Activated CD4-positive, alpha-beta memory T cell treated with anti-CD3 and anti-CD28 coated beads for 36 hours (primary cell): ENCODE measurements around the gene IRF8. TPM values are rescaled to one million over a fixed set of nuclear protein-coding genes. Genes with fewer than 3 reads are reported as not detected.
A peak's percentile ranks its signal among the peaks of the same experiment; 100 is the strongest.

ENCODE experiments used
- CTCF ChIA-PET: fragments of 350-600 bp; sonication (Branson Sonifier 250); formaldehyde crosslinking; loops from one replicate; lab custom pipeline; 2021; ENCODE audit warnings: antibody characterized with exemption, inconsistent platforms; lab: Charles Lee
- POLR2A ChIA-PET: fragments of 350-600 bp; sonication (Branson Sonifier 250); formaldehyde crosslinking; loops from one replicate; lab custom pipeline; 2021; ENCODE audit warnings: antibody characterized with exemption; lab: Charles Lee
- DNase-seq: peaks from one replicate; pipeline ENCODE4 v3.0.0-alpha.2; 2020
- H3K27ac Mint-ChIP-seq: one replicate; pipeline ENCODE4 v1.8.0; 2021; ENCODE audit warnings: mixed read lengths
- H3K27me3 Mint-ChIP-seq: one replicate; pipeline ENCODE4 v1.8.0; 2021; ENCODE audit warnings: mixed read lengths
- H3K36me3 Mint-ChIP-seq: one replicate; pipeline ENCODE4 v1.8.0; 2021; ENCODE audit warnings: mixed read lengths
- H3K4me1 Mint-ChIP-seq: one replicate; pipeline ENCODE4 v1.8.0; 2021; ENCODE audit warnings: low read depth, mixed read lengths
- H3K4me3 Mint-ChIP-seq: one replicate; pipeline ENCODE4 v1.8.0; 2021; ENCODE audit warnings: mild to moderate bottlenecking, mixed read lengths
- H3K9me3 Mint-ChIP-seq: one replicate; pipeline ENCODE4 v1.8.0; 2021; ENCODE audit warnings: mixed read lengths
- intact Hi-C: fragments of 100-400 bp; cut with micrococcal nuclease; formaldehyde crosslinking; loops from one replicate; pipeline ENCODE4 v1.15.1; 2023
- total RNA-seq, 2 experiments: library from RNA; stranded (reverse); gene quantifications; one replicate each; pipeline ENCODE4 v1.2.3, GENCODE V29; 2021

The IRF8 gene
- total RNA-seq, 2 experiments from 2014 or later = 41.7 to 43.1 TPM

DNA sequence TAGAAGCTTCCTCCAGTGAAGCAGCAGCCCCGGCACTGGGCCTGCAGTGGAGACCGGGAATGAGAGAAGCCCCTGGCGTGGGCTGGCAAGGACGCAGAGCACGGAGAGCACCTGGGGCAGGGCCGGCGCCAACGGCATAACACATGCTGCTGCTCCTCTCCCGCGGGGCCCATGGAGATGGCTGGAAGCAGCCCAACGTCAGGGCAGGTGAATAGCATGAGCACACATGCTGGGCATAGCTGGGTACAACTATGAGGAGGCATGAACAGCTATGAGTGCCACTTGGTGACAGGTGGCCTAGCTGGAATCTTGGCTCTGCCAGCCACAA is 46.4 kb downstream of the IRF8 start:
- Mint-ChIP-seq H3K36me3 (no peaks in the 10 kb centered on the region), H3K9me3 (no peaks in the 10 kb centered on the region), H3K4me3 (no peak overlapping the region), H3K4me1 (peaks cover 49% of the 10 kb centered on the region), H3K27me3 (peaks cover 27% of the 10 kb centered on the region), H3K27ac (no peak overlapping the region)
- ChIA-PET CTCF (interaction anchor here (0.9 to 2.1 kb wide), 2 partner anchors 42 to 125 kb away, joined by 3 to 10 read pairs; no protein-coding TSS in a partner anchor), POLR2A (interaction anchor here (1.7 to 2.0 kb wide), 2 partner anchors 9 to 10 kb away, joined by 7 read pairs; no protein-coding TSS in a partner anchor)
- no peak for DNase-seq
- intact Hi-C loops = no loop called here

- Mint-ChIP-seq H3K9me3 (no peaks in the 10 kb centered on the region), H3K36me3 (no peaks in the 10 kb centered on the region), H3K4me1 (peaks cover 49% of the 10 kb centered on the region), H3K4me3 (no peak overlapping the region), H3K27ac (no peak overlapping the region), H3K27me3 (peaks cover 32% of the 10 kb centered on the region)
- intact Hi-C loops = loop anchor here (1.0 to 2.0 kb wide), 4 partner anchors 10 to 66 kb away; no protein-coding TSS in a partner anchor
- ChIA-PET POLR2A (interaction anchor here (1.7 kb wide), 1 partner anchor 11 kb away, joined by 7 read pairs; no protein-coding TSS in a partner anchor), CTCF (interaction anchor here (0.9 kb wide), 1 partner anchor 40 kb away, joined by 3 read pairs; no protein-coding TSS in a partner anchor)
- no peak for DNase-seq
These were observed 47.7 kb downstream of the IRF8 start for GRCh38 chr16:85946541-85947124.

DNA sequence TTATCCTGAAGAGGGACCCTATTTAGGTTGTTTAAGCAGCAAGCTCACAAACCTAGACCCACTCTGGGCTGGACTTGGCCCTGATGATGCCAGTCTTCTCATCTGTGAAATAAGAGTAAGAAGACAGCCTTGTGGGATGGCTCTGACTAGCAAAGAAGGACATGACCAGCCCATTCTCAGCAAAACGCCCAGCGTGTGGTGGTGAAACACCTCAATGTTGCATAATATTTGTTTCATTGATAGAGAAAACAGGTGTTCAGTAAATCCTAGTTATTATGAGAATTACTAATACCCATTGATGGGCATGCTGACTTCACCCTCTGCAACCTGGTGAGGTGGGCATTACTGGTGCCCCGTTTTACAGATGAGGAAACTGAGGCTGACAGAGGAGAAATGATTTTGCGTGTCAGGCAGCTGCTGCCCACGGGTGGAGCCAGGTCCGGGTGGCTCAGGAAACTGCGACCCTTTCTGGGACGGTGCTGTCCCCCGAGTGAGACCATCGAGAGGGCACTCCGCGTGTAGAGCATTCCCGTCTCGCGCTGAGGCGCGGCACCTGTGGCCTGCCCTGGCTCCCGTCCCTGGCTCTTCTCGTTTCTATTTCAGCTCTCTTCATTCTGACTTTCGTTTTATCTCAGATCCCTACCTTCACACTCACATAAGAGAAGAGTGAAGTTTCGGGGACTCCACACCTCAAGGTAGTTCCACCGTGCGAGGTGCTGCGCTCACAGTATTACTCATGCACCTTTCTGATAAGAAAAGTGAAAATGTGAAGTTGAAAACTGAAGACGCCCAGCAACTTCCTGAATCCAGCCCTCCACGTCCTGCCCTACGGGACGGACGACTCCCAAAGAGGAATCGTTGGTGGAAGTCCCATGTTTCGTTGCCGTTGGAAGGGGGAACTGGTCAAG is 48.5 kb downstream of the IRF8 start:
- Mint-ChIP-seq H3K36me3 (no peaks in the 10 kb centered on the region), H3K27me3 (peaks cover 32% of the 10 kb centered on the region), H3K27ac (peak overlapping the region; percentile 54), H3K9me3 (no peaks in the 10 kb centered on the region), H3K4me3 (peak overlapping the region; percentile 45), H3K4me1 (peaks cover 49% of the 10 kb centered on the region)
- ChIA-PET CTCF (no interaction called here), POLR2A (interaction anchor here (1.0 to 1.7 kb wide), 3 partner anchors 11 to 42 kb away, joined by 4 to 7 read pairs (median 6); no protein-coding TSS in a partner anchor)
- DNase-seq = peak; percentile 77
- intact Hi-C loops = loop anchor here (1.0 to 2.0 kb wide), 4 partner anchors 11 to 67 kb away; no protein-coding TSS in a partner anchor

DNA sequence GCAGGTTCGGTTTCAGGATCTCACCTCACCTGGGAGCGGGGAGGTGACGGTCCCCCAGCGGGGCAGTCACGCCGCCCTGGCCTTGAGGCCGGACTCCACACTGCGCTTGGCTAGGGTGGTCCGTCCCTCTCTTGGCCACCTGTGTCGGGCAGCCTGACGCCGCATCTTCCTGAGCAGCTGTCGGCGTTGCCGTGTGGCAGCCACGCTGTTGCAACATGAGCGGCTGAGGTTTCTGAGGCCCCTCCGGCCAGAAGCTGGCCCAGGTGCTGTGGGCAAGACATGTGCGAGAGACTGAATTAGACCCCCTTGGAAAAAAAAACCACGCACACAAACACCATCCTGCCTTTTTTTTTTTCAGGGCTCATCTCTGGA is 49.2 kb downstream of the IRF8 start:
- H3K4me3 Mint-ChIP-seq = peak overlapping the region; percentile 45
- H3K27me3 Mint-ChIP-seq = peaks cover 32% of the 10 kb centered on the region
- CTCF ChIA-PET = no interaction called here
- intact Hi-C loops = no loop called here
- no peak overlapping the region for H3K27ac Mint-ChIP-seq
- no peak for DNase-seq
- no peaks in the 10 kb centered on the region for H3K36me3 Mint-ChIP-seq
- H3K4me1 Mint-ChIP-seq = peaks cover 49% of the 10 kb centered on the region
- POLR2A ChIA-PET = interaction anchor here (1.0 to 1.7 kb wide), 2 partner anchors 12 to 41 kb away, joined by 4 to 6 read pairs; no protein-coding TSS in a partner anchor
- no peaks in the 10 kb centered on the region for H3K9me3 Mint-ChIP-seq

DNA sequence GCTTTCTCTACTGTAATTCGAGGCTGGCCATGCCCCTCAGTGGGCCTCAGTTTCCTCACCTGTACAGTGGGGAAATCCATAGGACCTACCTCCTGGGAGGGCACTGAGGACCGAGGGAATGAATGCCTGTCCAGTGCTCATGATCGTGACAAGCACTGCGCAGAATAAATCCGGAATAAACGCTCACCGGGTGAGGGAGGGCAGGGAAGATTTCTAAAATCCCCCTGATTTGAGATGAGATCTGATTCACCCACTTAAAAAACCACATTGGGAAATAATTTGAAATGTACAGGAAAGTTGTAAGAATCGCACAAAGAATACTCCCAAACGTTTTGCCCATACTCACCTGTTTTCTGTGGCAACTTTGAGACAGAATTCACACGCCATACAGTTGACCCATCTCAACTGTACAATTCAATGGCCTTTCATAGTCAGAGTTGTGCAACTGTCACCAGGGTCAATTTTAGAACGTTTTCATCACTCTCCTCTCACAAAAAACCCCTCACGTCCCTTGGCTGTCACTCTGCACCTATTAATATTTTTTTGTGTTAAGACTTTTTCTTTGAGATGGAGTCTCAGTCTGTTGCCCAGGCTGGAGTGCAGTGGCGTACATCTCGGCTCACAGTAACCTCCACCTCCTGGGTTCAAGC is 49.8 kb downstream of the IRF8 start:
- Mint-ChIP-seq H3K27me3 (peaks cover 30% of the 10 kb centered on the region), H3K27ac (no peak overlapping the region), H3K4me1 (peaks cover 49% of the 10 kb centered on the region), H3K36me3 (no peaks in the 10 kb centered on the region), H3K9me3 (no peaks in the 10 kb centered on the region), H3K4me3 (no peak overlapping the region)
- intact Hi-C loops = no loop called here
- POLR2A ChIA-PET = interaction anchor here (1.7 kb wide), 1 partner anchor 40 kb away, joined by 4 read pairs; no protein-coding TSS in a partner anchor
- no peak for DNase-seq
- CTCF ChIA-PET = no interaction called here

DNA sequence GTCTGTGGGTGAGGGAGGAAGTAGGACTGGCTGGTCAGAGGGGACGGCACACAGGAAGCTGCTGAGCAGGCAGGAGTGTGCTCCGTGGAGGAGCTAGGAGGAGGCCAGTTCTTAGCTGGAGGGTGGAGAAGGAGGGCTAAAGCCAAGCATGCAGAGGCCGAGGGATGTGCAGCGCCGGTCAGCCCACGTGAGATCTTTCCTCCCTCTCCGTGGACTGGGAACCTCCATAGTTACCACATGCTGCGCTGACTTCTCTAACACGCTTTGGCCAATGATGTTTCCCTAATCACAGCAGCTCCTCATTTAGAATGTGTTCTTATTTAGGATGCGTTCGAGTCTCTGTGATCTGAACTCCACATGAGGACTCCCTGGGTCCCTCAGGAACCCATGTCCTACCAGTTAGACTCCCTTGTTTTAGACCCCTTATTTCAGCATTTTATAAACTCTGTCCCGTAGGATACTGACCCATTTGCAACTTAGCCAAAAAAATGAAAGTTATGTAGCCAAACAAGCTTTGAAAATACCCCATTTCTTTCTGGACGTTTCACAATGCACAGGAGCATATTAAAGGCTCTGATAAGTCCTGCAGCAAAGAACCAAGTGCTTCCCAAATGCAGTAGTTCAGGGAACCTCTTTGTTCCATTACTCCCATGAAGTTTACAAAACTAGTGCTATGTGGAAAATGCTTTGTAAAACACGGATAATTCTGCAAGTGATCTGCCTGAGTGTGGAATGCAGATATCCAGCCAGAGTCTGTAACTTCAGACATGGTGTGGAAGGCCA is 51.4 kb downstream of the IRF8 start:
- Mint-ChIP-seq H3K4me1 (peaks cover 34% of the 10 kb centered on the region), H3K27me3 (peaks cover 28% of the 10 kb centered on the region), H3K4me3 (no peak overlapping the region), H3K27ac (no peak overlapping the region), H3K9me3 (no peaks in the 10 kb centered on the region), H3K36me3 (no peaks in the 10 kb centered on the region)
- DNase-seq = no peak
- intact Hi-C loops = no loop called here
- CTCF ChIA-PET = no interaction called here
- POLR2A ChIA-PET = no interaction called here

- no peak overlapping the region for H3K27ac Mint-ChIP-seq
- intact Hi-C loops = no loop called here
- no peaks in the 10 kb centered on the region for H3K9me3 Mint-ChIP-seq
- ChIA-PET CTCF (no interaction called here), POLR2A (no interaction called here)
- peaks cover 27% of the 10 kb centered on the region for H3K4me1 Mint-ChIP-seq
- H3K36me3 Mint-ChIP-seq = no peaks in the 10 kb centered on the region
- DNase-seq = no peak
- no peak overlapping the region for H3K4me3 Mint-ChIP-seq
- peaks cover 21% of the 10 kb centered on the region for H3K27me3 Mint-ChIP-seq
These were observed 53.2 kb downstream of the IRF8 start for GRCh38 chr16:85952197-85952596.

GRCh38 chr16:85952811-85953210 is 53.8 kb downstream of the IRF8 start:
- CTCF ChIA-PET = no interaction called here
- no peak overlapping the region for H3K27ac Mint-ChIP-seq
- H3K9me3 Mint-ChIP-seq = no peaks in the 10 kb centered on the region
- no peaks in the 10 kb centered on the region for H3K36me3 Mint-ChIP-seq
- intact Hi-C loops = no loop called here
- no peak overlapping the region for H3K4me3 Mint-ChIP-seq
- POLR2A ChIA-PET = no interaction called here
- H3K4me1 Mint-ChIP-seq = peaks cover 21% of the 10 kb centered on the region
- DNase-seq = no peak
- H3K27me3 Mint-ChIP-seq = peaks cover 20% of the 10 kb centered on the region

GRCh38 chr16:85954927-85955519 is 56.1 kb downstream of the IRF8 start:
- intact Hi-C loops = no loop called here
- H3K27ac Mint-ChIP-seq = no peak overlapping the region
- CTCF ChIA-PET = no interaction called here

DNA sequence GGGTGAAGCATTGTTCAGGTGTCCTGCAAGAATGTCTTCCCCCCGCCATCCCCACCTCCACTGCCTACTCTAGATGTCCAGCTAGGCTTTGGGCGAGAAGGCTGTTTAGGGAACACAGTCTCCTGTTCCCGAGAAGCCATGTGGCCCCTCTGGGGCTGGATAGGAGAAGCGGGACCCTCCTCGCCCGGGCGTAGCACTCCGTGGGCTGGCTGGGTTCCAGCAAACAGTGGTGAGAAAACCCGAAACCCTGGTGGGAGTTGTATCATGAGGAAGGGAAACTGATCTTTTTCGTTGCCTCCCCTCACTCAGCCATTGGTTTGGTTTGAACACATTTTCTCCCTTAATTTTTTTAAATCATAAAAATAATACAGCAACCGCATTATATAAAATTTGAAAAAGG is 56.6 kb downstream of the IRF8 start:
- no peak overlapping the region for H3K4me3 Mint-ChIP-seq
- ChIA-PET CTCF (interaction anchor here (1.3 kb wide), 1 partner anchor 135 kb away, joined by 3 read pairs; no protein-coding TSS in a partner anchor), POLR2A (no interaction called here)
- peaks cover 20% of the 10 kb centered on the region for H3K27me3 Mint-ChIP-seq
- peaks cover 9% of the 10 kb centered on the region for H3K4me1 Mint-ChIP-seq
- H3K27ac Mint-ChIP-seq = no peak overlapping the region
- no peaks in the 10 kb centered on the region for H3K36me3 Mint-ChIP-seq
- DNase-seq = peak; percentile 19
- intact Hi-C loops = no loop called here
- no peaks in the 10 kb centered on the region for H3K9me3 Mint-ChIP-seq

More at GRCh38 chr16:85954927-85955519, 56.1 kb downstream of the IRF8 start:
- H3K27me3 Mint-ChIP-seq = peaks cover 21% of the 10 kb centered on the region
- POLR2A ChIA-PET = no interaction called here
- no peak overlapping the region for H3K4me3 Mint-ChIP-seq
- DNase-seq = no peak
- no peaks in the 10 kb centered on the region for H3K36me3 Mint-ChIP-seq
- H3K4me1 Mint-ChIP-seq = peaks cover 9% of the 10 kb centered on the region
- no peaks in the 10 kb centered on the region for H3K9me3 Mint-ChIP-seq

DNA sequence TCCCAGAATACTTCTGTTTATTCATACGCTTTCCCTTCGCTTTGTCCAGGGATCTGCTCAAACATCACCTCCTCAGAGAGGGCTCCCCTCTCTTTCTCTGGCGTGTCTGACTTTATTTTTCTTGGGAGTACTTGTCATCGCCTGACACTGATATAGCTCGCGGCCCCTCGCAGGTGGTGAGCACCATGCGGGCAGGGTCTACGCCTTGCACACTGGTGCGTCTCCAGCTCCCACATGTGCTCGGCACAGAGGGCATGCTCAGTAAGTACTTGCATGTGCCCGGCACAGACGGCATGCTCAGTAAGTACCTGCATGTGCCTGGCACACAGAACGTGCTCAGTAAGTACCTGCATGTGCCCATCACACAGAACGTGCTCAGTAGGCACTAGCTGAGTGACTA is 57.5 kb downstream of the IRF8 start:
- intact Hi-C loops = no loop called here
- CTCF ChIA-PET = interaction anchor here (1.3 kb wide), 1 partner anchor 136 kb away, joined by 3 read pairs; no protein-coding TSS in a partner anchor
- H3K4me1 Mint-ChIP-seq = peaks cover 9% of the 10 kb centered on the region
- POLR2A ChIA-PET = no interaction called here
- DNase-seq = no peak
- no peaks in the 10 kb centered on the region for H3K36me3 Mint-ChIP-seq
- no peak overlapping the region for H3K4me3 Mint-ChIP-seq
- H3K9me3 Mint-ChIP-seq = no peaks in the 10 kb centered on the region
- no peak overlapping the region for H3K27ac Mint-ChIP-seq
- H3K27me3 Mint-ChIP-seq = peaks cover 19% of the 10 kb centered on the region
